Loucy (cell line): Measurements from ENCODE around the gene SCNM1.

Source experiments
- EZH2phosphoT487 ChIP-seq: fragments of 200-600 bp; IDR thresholded peaks from 2 replicates; pipeline ENCODE4 v1.6.1; 2018; ENCODE audit warnings: antibody characterized with exemption, mild to moderate bottlenecking, moderate library complexity, borderline replicate concordance
- TF ChIP-seq, protein P1 (sequence below): fragments of 200-600 bp; sonication (generic); conservative IDR thresholded peaks from 2 replicates; pipeline ENCODE4 v1.5.1; 2014; ENCODE audit warnings: mild to moderate bottlenecking, antibody characterized with exemption, low read length

DNA sequence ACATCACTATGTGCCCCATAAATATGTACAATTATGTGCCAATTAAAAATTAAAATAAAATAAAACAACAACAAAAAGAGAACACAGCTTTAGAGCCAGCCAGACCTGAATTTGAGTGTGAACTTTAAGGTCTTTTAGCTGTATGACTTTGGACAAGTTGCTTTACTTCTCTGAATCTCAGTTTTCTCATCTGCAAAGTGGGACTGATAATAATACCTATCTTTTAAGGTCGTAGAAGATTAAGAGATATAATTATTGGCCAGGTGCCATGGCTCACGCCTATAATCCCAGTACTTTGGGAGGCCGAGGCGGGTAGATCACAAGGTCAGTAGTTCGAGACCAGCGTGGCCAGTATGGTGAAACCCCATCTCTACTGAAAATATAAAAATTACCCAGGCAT is 27.4 kb downstream of the SCNM1 start:
- TF ChIP-seq, protein P1, sequence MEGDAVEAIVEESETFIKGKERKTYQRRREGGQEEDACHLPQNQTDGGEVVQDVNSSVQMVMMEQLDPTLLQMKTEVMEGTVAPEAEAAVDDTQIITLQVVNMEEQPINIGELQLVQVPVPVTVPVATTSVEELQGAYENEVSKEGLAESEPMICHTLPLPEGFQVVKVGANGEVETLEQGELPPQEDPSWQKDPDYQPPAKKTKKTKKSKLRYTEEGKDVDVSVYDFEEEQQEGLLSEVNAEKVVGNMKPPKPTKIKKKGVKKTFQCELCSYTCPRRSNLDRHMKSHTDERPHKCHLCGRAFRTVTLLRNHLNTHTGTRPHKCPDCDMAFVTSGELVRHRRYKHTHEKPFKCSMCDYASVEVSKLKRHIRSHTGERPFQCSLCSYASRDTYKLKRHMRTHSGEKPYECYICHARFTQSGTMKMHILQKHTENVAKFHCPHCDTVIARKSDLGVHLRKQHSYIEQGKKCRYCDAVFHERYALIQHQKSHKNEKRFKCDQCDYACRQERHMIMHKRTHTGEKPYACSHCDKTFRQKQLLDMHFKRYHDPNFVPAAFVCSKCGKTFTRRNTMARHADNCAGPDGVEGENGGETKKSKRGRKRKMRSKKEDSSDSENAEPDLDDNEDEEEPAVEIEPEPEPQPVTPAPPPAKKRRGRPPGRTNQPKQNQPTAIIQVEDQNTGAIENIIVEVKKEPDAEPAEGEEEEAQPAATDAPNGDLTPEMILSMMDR = no peak
- no peak for TF ChIP-seq EZH2phosphoT487
